ENCODE data around the gene NXPH4.

Gene NXPH4

DNA sequence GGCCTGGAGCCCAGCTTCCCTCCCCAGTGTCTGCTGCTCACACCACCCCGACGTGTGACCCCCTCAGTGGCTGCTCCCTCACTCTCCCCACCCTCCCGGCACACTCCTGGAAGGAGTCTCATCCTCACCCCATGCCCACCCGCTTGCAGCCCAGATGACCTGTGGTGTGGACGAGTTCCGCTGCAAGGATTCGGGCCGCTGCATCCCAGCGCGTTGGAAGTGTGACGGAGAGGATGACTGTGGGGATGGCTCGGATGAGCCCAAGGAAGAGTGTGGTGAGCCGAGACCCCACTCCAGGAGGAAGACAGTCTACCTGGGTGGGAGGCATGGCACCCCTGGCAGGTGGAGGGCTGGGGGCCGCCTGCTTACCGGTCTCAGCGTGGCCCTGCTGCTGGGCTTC is 15.0 kb upstream of the NXPH4 start:
- TF ChIP-seq, protein P1, sequence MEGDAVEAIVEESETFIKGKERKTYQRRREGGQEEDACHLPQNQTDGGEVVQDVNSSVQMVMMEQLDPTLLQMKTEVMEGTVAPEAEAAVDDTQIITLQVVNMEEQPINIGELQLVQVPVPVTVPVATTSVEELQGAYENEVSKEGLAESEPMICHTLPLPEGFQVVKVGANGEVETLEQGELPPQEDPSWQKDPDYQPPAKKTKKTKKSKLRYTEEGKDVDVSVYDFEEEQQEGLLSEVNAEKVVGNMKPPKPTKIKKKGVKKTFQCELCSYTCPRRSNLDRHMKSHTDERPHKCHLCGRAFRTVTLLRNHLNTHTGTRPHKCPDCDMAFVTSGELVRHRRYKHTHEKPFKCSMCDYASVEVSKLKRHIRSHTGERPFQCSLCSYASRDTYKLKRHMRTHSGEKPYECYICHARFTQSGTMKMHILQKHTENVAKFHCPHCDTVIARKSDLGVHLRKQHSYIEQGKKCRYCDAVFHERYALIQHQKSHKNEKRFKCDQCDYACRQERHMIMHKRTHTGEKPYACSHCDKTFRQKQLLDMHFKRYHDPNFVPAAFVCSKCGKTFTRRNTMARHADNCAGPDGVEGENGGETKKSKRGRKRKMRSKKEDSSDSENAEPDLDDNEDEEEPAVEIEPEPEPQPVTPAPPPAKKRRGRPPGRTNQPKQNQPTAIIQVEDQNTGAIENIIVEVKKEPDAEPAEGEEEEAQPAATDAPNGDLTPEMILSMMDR (IDR thresholded peaks at IDR 0.05; ENCODE audit: control insufficient read depth, extremely low read depth, insufficient read depth) = no peak
- DNase-seq (ENCODE audit: low read depth) = no peak
- H3K4me3 ChIP-seq (ENCODE audit: low read depth, low read length) = no peak overlapping the region

DNA sequence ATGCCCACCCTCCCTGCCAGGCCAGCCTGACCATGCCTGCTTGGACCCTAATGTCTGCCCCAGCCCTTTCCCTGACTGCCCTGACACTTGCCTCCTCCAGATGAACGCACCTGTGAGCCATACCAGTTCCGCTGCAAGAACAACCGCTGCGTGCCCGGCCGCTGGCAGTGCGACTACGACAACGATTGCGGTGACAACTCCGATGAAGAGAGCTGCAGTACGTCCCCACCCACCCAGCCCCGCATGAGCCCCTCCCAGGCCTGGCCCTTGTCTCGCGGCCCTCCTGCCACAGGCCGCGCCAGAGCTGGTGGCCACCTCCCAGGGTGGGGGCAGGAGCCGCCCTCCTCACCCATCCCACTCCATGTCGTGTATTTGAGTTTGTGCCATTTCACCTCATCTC is 14.3 kb upstream of the NXPH4 start:
- DNase-seq (ENCODE audit: low read depth) = no peak
- no peak overlapping the region for H3K4me3 ChIP-seq (ENCODE audit: low read depth, low read length)
- TF ChIP-seq, protein P1 (IDR thresholded peaks at IDR 0.05; ENCODE audit: control insufficient read depth, extremely low read depth, insufficient read depth) = no peak

DNA sequence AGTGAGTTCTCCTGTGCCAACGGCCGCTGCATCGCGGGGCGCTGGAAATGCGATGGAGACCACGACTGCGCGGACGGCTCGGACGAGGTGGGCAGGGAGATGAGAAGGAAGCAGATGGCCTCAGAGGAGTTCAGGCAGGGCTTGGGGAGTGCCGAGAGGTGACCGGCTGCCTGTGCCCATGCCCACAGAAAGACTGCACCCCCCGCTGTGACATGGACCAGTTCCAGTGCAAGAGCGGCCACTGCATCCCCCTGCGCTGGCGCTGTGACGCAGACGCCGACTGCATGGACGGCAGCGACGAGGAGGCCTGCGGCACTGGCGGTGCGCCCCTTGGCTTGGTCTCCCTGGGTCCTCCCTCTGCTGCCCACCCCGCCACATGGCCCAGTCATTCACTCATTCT is 13.4 kb upstream of the NXPH4 start:
- no peak overlapping the region for H3K4me3 ChIP-seq (ENCODE audit: low read depth, low read length)
- TF ChIP-seq, protein P1 (IDR thresholded peaks at IDR 0.05; ENCODE audit: control insufficient read depth, extremely low read depth, insufficient read depth) = no peak
- DNase-seq (ENCODE audit: low read depth) = no peak

DNA sequence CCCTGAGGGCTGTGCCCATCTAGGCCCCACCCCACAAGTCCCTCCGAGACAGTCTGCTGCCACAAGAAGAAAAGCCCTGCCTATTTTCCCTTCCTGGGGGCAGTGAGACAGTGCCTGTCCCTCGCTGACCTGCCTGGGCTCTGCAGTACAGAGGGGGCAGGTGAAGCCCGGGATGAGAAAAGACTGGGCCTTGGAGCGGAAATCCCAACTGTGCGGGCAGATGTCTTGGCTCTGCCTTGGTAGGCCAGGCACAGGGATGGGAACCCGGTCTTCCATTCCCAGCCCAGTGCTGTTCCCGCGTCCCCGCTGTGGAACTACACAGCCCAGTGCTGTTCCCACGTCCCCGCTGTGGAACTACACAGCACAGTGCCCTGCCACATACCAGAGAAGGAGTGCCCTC is 12.8 kb upstream of the NXPH4 start:
- no peak overlapping the region for H3K4me3 ChIP-seq (ENCODE audit: low read depth, low read length)
- DNase-seq (ENCODE audit: low read depth) = no peak
- TF ChIP-seq, protein P1 (IDR thresholded peaks at IDR 0.05; ENCODE audit: control insufficient read depth, extremely low read depth, insufficient read depth) = no peak

DNA sequence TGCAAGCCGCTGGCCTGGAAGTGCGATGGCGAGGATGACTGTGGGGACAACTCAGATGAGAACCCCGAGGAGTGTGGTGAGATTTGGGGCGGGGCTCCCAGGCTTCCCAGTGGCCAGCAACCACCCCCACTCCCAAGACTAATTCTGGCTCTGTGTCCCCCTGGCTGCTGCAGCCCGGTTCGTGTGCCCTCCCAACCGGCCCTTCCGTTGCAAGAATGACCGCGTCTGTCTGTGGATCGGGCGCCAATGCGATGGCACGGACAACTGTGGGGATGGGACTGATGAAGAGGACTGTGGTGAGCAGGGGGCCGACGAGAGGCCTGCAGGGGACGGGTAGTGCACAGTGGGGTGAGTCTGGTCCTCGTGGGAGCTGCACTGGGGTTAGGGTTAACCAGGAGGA is 12.1 kb upstream of the NXPH4 start:
- no peak overlapping the region for H3K4me3 ChIP-seq (ENCODE audit: low read depth, low read length)
- TF ChIP-seq, protein P1 (IDR thresholded peaks at IDR 0.05; ENCODE audit: control insufficient read depth, extremely low read depth, insufficient read depth) = no peak
- DNase-seq (ENCODE audit: low read depth) = no peak

DNA sequence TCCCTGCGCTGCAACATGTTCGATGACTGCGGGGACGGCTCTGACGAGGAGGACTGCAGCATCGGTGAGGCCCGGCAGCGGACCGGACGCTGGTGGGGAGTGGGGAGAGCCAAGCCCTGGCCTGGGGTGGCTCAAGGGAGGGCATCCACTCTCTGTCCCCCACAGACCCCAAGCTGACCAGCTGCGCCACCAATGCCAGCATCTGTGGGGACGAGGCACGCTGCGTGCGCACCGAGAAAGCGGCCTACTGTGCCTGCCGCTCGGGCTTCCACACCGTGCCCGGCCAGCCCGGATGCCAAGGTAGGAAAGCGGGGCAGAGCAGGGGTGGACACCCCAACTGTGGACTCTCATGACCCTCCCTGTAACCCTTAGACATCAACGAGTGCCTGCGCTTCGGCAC is 11.4 kb upstream of the NXPH4 start:
- H3K4me3 ChIP-seq (ENCODE audit: low read depth, low read length) = no peak overlapping the region
- TF ChIP-seq, protein P1 (IDR thresholded peaks at IDR 0.05; ENCODE audit: control insufficient read depth, extremely low read depth, insufficient read depth) = no peak

DNA sequence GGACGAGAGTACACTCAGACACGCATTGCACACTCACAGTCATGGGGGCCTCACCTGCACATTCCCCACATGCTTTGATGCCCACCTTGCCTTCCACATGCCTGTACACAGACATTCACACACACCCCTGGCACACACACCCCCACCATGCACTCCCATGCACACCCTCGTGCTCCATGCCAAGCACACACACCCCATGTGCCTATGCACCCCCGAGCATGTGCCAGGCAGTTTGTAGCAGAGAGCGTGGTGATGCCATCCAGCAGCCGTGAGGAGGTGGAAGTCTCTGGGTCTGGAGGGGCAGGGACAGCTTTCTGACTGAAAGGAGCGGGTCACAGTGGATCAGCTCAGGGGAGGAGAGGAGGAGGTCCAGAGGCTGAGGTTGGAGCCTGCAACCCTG is 10.7 kb upstream of the NXPH4 start:
- no peak for DNase-seq (ENCODE audit: low read depth)
- H3K4me3 ChIP-seq (ENCODE audit: low read depth, low read length) = no peak overlapping the region
- TF ChIP-seq, protein P1 (IDR thresholded peaks at IDR 0.05; ENCODE audit: control insufficient read depth, extremely low read depth, insufficient read depth) = no peak

More for the DNA sequence above, 11.4 kb upstream of the NXPH4 start:
- DNase-seq (ENCODE audit: low read depth) = no peak

Measured in LNCaP clone FGC (cell line).